Measurements from ENCODE around the gene COA6. TPM values are rescaled to one million over a fixed set of nuclear protein-coding genes. Genes with fewer than 3 reads are reported as not detected.

COA6 gene
- total RNA-seq, 1 donor, result 20.3 TPM

DNA sequence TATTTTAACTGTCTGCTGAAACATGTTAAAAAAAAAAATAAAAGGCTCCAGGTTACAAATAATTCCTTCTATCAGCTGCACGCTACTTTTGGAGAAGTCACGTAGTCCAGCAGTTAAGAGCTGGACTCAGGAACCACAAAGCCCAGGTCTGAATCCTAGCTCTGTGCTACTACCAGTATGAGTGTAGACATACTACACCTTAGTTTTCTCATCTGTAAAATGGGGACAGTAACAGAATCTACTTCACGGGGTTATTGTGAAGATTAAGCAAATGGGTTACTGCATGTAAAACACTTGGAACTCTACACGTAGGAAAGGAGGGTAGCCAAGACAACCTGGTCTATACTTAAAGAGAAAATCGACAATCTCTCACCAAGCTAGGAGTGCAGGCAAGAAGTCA, 57.4 kb downstream of the COA6 start:
- Histone ChIP-seq H4K20me1 (ENCODE audit: insufficient read depth, low read length) (no peaks in the 10 kb centered on the region), H3K4me1 (ENCODE audit: insufficient read depth, low read length) (peaks cover 11% of the 10 kb centered on the region)

DNA sequence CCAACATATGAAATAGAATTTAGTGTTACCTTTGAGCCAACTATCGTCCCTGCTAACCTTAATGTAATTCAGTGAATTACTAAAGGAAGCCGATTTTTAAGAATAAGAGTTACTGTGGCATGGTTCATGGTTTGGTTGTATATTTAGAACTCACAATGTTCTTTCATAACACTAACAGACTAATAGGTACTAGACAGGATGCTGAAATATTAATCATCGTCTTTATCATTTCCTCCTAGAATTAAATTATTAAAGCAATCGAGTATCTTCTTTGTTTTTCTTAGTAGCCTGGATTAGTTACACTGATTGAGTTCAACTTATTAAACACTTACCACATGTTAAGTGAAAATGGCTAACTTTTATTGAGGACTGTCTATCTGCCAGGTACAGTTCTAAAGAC, 58.0 kb downstream of the COA6 start:
- H3K27ac ChIP-seq (ENCODE audit: low read depth, low read length), result no peak overlapping the region
- H3K27me3 ChIP-seq (ENCODE audit: insufficient read depth, low read length), result no peaks in the 10 kb centered on the region
- peaks cover 13% of the 10 kb centered on the region for H3K36me3 ChIP-seq (ENCODE audit: insufficient read depth, low read length)
- no peak for DNase-seq (ENCODE audit: insufficient read length, low spot score, missing footprints)
- no peaks in the 10 kb centered on the region for H4K20me1 ChIP-seq (ENCODE audit: insufficient read depth, low read length)
- TF ChIP-seq, protein P1, sequence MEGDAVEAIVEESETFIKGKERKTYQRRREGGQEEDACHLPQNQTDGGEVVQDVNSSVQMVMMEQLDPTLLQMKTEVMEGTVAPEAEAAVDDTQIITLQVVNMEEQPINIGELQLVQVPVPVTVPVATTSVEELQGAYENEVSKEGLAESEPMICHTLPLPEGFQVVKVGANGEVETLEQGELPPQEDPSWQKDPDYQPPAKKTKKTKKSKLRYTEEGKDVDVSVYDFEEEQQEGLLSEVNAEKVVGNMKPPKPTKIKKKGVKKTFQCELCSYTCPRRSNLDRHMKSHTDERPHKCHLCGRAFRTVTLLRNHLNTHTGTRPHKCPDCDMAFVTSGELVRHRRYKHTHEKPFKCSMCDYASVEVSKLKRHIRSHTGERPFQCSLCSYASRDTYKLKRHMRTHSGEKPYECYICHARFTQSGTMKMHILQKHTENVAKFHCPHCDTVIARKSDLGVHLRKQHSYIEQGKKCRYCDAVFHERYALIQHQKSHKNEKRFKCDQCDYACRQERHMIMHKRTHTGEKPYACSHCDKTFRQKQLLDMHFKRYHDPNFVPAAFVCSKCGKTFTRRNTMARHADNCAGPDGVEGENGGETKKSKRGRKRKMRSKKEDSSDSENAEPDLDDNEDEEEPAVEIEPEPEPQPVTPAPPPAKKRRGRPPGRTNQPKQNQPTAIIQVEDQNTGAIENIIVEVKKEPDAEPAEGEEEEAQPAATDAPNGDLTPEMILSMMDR (IDR thresholded peaks at IDR 0.05; ENCODE audit: extremely low read depth, low read depth, low read length), result no peak
- no peaks in the 10 kb centered on the region for H3K9me3 ChIP-seq (ENCODE audit: low read depth, low read length)
- no peaks in the 10 kb centered on the region for H3K79me2 ChIP-seq (ENCODE audit: insufficient read depth, low read length)
- H3K4me3 ChIP-seq (ENCODE audit: insufficient read depth, low read length), result no peak overlapping the region
- H3K4me1 ChIP-seq (ENCODE audit: insufficient read depth, low read length), result peaks cover 11% of the 10 kb centered on the region
- H3K4me2 ChIP-seq (ENCODE audit: insufficient read depth, low read length), result no peak overlapping the region
- H2AFZ ChIP-seq (ENCODE audit: low read length), result no peak overlapping the region

More for the DNA sequence above, 57.4 kb downstream of the COA6 start:
- no peaks in the 10 kb centered on the region for H3K79me2 ChIP-seq (ENCODE audit: insufficient read depth, low read length)
- H3K4me2 ChIP-seq (ENCODE audit: insufficient read depth, low read length), result no peak overlapping the region
- no peak overlapping the region for H2AFZ ChIP-seq (ENCODE audit: low read length)
- H3K9me3 ChIP-seq (ENCODE audit: low read depth, low read length), result no peaks in the 10 kb centered on the region
- no peak overlapping the region for H3K4me3 ChIP-seq (ENCODE audit: insufficient read depth, low read length)
- H3K27me3 ChIP-seq (ENCODE audit: insufficient read depth, low read length), result no peaks in the 10 kb centered on the region
- TF ChIP-seq, protein P1 (IDR thresholded peaks at IDR 0.05; ENCODE audit: extremely low read depth, low read depth, low read length), result no peak
- no peak overlapping the region for H3K27ac ChIP-seq (ENCODE audit: low read depth, low read length)
- peaks cover 13% of the 10 kb centered on the region for H3K36me3 ChIP-seq (ENCODE audit: insufficient read depth, low read length)
- no peak for DNase-seq (ENCODE audit: insufficient read length, low spot score, missing footprints)

DNA sequence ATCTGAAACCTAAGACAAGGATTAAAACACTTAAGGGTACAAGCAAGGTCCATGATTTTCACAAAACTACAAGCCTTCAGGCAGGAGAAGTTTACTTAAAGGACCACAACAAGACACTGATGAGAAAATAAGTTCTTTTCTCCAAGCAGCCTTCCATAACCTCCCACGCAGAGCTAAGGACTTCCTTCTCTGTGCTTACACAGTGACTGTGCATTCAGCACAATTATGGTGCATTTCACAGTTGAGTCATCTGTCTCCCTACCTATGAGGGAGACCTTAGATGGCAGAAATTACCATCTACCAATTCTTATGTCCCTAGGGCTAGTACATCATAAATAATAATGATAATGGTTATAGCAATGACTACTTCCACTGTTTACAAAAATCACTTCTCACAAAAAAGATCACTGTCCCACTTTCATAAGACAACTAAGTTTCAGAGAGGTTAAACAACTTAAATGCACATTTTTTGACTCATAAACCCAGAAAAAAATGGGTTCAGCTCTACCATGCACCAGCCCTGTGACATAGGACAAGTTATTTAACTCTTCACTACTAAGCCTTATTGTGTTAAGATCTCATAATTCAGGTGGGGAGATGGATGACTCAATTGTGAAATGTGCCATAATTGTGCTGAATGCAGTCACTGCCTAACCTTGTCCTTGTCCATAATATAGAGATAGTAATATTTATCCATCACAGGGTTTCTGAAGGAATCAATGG, 60.5 kb downstream of the COA6 start:
- H4K20me1 ChIP-seq (ENCODE audit: insufficient read depth, low read length), result no peaks in the 10 kb centered on the region
- peaks cover under 1% of the 10 kb centered on the region for H3K79me2 ChIP-seq (ENCODE audit: insufficient read depth, low read length)
- no peaks in the 10 kb centered on the region for H3K27me3 ChIP-seq (ENCODE audit: insufficient read depth, low read length)
- peak; percentile 77 for DNase-seq (ENCODE audit: insufficient read length, low spot score, missing footprints)
- H3K4me3 ChIP-seq (ENCODE audit: insufficient read depth, low read length), result no peak overlapping the region
- H3K27ac ChIP-seq (ENCODE audit: low read depth, low read length), result peak overlapping the region; percentile 39
- no peaks in the 10 kb centered on the region for H3K9me3 ChIP-seq (ENCODE audit: low read depth, low read length)
- peaks cover 17% of the 10 kb centered on the region for H3K4me1 ChIP-seq (ENCODE audit: insufficient read depth, low read length)
- H3K4me2 ChIP-seq (ENCODE audit: insufficient read depth, low read length), result peak overlapping the region; percentile 69
- H2AFZ ChIP-seq (ENCODE audit: low read length), result peak overlapping the region; percentile 73
- TF ChIP-seq, protein P1 (IDR thresholded peaks at IDR 0.05; ENCODE audit: extremely low read depth, low read depth, low read length), result no peak
- H3K36me3 ChIP-seq (ENCODE audit: insufficient read depth, low read length), result peaks cover 12% of the 10 kb centered on the region

Other genes with a start within 250 kb of the COA6 start
- gene TARBP1, start 105.7 kb downstream of the COA6 start, total RNA-seq, result 29.7 and 33.6 TPM in 2 replicates
- 159 and 172 TPM in 2 replicates for gene IRF2BP2, start 236.7 kb downstream of the COA6 start, total RNA-seq